Mononuclear cell (primary cell): ENCODE data around the gene HOXD10. TPM values are rescaled to one million over a fixed set of nuclear protein-coding genes. Genes with fewer than 3 reads are reported as not detected.

Source experiments
- H3K27me3 ChIP-seq: 2 replicates; pipeline ENCODE4 v1.6.0; 2011; ENCODE audit warnings: low read length, control low read depth; ENCODE audit not compliant: insufficient read depth
- H3K4me1 ChIP-seq: 2 replicates; pipeline ENCODE4 v1.5.1; 2011; ENCODE audit warnings: mild to moderate bottlenecking, low read length, control low read depth; ENCODE audit not compliant: insufficient read depth
- H3K4me3 ChIP-seq: 2 replicates; pipeline ENCODE4 v1.5.1; 2011; ENCODE audit warnings: mild to moderate bottlenecking, low read length, moderate library complexity
- H3K9me3 ChIP-seq: 2 replicates; pipeline ENCODE4 v1.5.1; 2011; ENCODE audit warnings: low read depth, mild to moderate bottlenecking, control low read depth, low read length
- total RNA-seq: library from RNA; depleted of rRNA; stranded (reverse); fragments of >200 nt; gene quantifications from one replicate; pipeline ENCODE4 v1.2.3, GENCODE V29; 2012

HOXD10 gene
- total RNA-seq, 1 donor, result not detected

DNA sequence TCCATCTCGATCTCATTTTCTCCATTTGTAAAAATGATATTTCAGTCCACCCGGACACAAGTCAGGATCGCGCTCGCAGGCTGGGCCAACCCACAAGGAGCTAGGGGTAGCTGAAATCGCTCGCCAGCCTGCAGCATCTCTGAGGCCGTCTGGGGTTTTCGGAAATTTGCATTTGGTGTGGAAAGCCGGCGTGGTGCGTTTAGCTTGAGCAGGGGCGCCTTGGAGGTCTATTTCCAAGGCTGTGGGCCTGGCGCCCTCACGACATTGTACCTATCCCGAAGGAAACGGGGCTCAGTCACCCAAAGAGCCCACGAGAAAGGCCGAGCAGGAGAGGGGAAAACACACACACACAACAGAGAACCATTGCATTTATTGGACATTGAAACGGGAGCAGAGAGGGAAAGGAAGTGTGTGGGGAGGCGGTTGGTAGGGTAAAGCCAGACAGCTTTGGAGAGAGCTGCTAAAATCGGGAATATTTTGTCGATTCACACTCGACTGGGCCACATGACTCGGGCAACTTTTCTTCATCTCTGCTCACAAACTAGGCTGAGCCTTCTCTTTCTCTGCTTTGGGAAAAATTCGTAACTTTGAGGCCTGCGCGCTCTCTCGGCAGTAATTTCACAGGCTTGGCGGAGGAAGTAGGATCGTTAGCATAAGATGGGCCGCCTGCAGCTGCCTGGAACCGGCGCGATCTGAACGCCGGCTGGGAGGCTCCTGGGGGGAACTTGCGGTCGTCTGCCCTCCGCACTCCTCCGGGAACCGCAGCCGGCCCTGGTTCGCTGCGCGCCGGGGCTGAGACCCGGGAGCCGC lies 11.8 kb downstream of the HOXD10 start:
- Histone ChIP-seq H3K27me3 (peaks cover 92% of the 10 kb centered on the region), H3K4me3 (no peak overlapping the region), H3K4me1 (peaks cover 23% of the 10 kb centered on the region), H3K9me3 (no peaks in the 10 kb centered on the region)

DNA sequence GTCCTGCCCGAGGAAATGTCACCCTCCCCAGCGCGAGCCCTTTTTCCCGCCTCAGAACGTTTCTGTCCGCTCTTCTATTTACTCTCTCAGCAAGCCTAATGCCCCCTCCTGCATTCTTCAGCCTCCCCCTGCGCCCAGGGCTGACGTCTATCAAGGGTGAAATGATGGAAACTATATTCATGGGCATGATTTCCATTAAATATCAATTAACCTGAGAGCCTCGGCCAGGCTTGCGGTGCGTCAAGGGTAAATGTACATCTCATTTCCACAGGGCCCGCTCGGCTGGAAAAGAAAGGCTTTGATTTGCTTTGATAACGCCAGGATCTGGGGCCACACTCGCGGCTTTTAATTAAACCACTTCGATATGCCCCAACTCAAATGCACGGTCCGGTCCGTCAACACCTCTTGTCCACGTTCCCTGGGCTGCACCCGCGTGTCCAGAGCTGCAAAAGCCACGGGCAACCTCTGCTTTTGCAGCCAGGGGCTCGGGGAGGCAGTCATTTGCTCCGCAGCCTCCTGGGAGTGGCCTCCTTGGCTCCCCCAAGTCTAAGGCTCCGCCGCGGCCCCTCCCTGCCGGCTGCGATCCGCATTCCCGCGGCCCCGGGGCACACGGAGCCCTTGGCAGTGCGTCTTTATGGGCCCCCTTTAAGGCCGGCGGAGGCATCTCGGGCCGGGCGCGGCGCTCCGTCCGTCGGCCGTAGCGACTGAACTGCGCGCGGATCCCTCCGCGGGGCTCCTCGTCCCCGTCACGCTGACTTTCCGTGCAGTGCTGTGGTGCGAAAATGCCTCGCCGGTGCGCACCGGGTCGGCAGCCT lies 12.6 kb downstream of the HOXD10 start, which contains the start of gene HOXD8:
Gene HOXD8, plus strand, starts transcription at position 724 of the 815 bp plus-strand sequence. CDS start 662 bp downstream, outside the sequence.
- peaks cover 23% of the 10 kb centered on the region for H3K4me1 ChIP-seq
- H3K4me3 ChIP-seq, result no peak within 1 kb of the TSS
- H3K9me3 ChIP-seq, result no peaks in the 10 kb centered on the region
- peaks cover 92% of the 10 kb centered on the region for H3K27me3 ChIP-seq

DNA sequence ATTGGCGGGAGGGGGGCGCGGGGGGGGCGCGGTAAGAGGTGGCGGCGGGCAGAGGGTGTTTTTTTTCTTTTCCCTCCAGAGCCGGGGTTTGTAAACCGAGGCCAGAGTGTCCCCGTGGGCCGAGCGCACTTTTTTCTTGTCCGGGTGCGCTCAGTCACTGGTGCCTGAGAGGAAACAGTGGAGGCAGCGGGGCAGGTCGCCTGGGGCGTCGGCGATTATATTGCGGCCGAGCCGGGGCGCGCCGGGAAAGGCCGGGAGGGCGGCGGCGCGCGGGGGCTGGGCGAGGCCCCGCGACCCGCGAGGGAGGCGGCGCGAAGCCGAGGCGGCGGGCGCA lies 13.2 kb downstream of the HOXD10 start:
- H3K27me3 ChIP-seq, result peaks cover 92% of the 10 kb centered on the region
- peaks cover 23% of the 10 kb centered on the region for H3K4me1 ChIP-seq
- H3K9me3 ChIP-seq, result no peaks in the 10 kb centered on the region
- H3K4me3 ChIP-seq, result no peak overlapping the region

DNA sequence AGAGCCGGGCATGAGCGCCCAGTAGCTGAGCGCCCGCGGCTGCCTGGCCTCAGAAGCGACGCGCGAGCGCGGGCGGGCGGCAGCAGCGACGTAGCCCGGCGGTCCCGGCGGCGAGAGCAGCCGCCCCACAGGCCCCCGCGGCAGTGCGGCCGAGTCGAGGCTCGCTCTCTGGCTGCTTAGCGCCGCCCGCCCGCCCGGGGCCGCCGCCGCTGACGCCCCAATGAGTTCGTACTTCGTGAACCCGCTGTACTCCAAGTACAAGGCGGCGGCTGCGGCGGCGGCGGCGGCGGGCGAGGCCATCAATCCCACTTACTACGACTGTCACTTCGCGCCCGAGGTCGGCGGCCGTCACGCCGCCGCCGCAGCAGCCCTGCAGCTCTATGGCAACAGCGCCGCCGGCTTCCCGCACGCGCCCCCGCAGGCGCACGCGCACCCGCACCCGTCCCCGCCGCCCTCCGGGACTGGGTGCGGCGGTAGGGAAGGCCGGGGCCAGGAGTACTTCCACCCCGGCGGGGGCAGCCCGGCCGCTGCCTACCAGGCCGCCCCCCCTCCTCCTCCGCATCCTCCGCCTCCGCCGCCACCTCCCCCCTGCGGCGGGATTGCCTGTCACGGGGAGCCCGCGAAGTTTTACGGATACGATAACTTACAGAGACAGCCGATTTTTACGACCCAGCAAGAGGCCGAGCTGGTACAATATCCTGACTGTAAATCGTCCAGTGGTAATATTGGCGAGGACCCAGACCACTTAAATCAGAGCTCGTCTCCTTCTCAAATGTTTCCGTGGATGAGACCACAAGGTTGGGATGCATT lies 13.8 kb downstream of the HOXD10 start:
- peaks cover 92% of the 10 kb centered on the region for H3K27me3 ChIP-seq
- H3K9me3 ChIP-seq, result no peaks in the 10 kb centered on the region
- H3K4me1 ChIP-seq, result peaks cover 23% of the 10 kb centered on the region
- H3K4me3 ChIP-seq, result no peak overlapping the region

DNA sequence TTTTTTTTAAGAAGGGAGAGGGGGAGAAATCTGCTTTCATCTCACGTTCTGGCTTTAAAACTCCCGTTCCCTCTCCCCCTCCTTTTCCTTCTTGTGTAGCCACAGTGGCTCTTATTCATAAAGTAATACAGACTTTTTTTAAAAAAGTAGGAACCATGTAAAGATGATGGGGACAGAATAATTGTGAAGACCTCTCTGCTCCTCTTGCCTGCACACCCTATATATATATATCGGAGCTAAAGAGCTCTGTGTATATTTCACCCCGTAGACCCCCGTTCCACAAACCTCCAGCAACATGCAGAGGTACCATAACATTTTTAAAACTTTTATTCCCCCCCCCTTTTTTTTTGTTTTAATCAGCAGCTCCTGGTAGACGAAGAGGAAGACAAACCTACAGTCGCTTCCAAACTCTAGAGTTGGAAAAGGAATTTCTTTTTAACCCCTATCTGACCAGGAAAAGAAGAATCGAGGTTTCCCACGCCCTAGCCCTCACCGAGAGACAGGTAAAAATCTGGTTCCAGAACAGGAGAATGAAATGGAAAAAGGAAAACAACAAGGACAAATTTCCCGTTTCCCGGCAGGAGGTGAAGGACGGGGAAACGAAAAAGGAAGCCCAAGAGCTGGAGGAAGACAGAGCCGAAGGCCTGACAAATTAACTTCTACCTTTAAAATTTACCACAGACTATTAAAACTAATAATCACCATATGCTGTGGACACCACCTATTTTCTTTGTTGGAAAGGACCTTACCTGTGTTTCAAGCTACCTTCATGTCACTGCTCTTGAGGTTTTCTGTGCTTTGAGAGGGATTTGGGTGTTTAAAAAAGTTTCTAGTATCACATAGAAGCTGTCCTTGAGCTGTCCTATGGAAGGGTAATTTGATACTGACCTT lies 14.6 kb downstream of the HOXD10 start:
- H3K9me3 ChIP-seq, result no peaks in the 10 kb centered on the region
- H3K4me3 ChIP-seq, result no peak overlapping the region
- H3K27me3 ChIP-seq, result peaks cover 92% of the 10 kb centered on the region
- H3K4me1 ChIP-seq, result peaks cover 24% of the 10 kb centered on the region

DNA sequence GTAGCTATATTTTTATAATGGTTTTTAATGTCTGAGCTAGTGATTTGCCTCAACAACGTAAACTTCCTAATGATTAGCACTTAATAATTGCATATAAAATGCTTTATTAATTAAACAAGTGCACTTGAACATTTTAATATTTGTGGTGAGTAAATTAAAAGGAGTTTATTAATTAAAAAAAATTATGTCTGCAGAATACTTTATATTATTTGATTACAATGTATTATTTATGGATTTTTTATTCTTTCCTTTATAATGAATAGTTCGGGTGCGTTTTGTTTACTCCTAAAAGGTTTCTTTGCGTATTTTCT lies 15.2 kb downstream of the HOXD10 start:
- H3K9me3 ChIP-seq, result no peaks in the 10 kb centered on the region
- H3K4me1 ChIP-seq, result peaks cover 29% of the 10 kb centered on the region
- no peak overlapping the region for H3K4me3 ChIP-seq
- peaks cover 92% of the 10 kb centered on the region for H3K27me3 ChIP-seq

DNA sequence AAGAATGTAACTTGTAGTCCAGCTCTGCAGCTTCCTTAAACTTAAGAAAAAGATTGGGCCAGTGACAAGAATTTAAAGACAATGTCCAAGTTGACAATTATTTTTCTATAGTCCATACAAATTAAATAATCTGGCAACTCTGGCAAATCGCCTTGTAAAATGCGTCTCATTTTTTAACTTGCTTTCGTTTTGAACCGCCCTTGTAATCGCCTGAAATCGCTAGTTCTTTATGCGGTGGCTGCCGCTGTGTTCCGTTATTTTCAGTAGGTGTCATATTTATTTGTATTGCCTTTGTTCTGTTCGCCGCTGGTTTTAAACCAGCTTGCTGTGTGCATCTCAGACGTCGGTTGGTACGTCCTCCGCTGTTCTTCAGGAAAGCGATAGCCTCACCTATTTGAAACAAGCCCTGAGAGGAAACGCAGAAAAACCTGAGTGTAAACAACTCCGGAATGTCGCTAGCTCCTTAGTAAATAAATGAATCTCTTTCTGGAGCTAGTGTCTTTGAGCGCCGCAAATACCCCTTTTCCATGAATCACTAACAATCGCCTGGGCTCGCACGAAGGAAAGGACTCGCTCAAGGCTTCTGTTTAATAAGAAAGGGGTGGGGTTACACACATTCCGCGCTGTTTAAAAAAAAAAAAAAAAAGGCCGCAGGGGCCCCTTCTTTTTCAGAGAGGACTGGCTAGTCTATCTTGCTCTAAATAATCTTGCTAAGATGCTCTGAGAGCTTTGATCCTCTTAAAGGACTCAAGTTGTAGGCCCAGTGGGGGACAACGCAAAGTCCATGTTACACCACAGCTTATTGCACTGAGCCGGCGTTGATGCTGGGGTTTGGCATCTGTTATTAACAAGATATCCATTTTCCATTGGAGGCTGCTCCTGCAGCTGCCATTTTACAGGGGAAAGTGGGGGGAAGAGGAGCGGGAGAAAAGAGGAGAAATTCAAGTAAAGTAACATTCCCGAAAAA lies 15.9 kb downstream of the HOXD10 start:
- H3K4me1 ChIP-seq, result peaks cover 30% of the 10 kb centered on the region
- H3K27me3 ChIP-seq, result peaks cover 92% of the 10 kb centered on the region
- no peaks in the 10 kb centered on the region for H3K9me3 ChIP-seq
- H3K4me3 ChIP-seq, result no peak overlapping the region

DNA sequence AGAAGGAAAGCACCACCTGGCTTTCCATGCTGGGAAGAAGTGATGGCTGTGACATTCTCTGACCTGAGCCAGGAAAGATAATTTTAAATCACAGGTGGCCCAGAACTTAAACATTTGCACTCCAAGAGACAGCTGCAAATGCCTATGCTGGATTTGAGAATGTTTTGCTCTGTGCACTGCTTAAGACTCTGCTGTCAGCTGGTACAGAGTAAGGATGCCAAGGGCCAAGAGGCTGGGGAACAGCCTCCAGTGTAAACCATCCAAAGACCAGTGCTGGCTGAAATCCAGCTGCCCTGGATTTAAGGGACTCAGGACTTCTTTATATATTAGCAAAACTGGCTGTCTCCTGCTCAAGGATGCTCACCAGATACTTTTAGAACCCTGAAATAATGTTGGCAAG lies 16.8 kb downstream of the HOXD10 start:
- Histone ChIP-seq H3K9me3 (no peaks in the 10 kb centered on the region), H3K4me1 (peaks cover 30% of the 10 kb centered on the region), H3K27me3 (peaks cover 92% of the 10 kb centered on the region), H3K4me3 (no peak overlapping the region)

DNA sequence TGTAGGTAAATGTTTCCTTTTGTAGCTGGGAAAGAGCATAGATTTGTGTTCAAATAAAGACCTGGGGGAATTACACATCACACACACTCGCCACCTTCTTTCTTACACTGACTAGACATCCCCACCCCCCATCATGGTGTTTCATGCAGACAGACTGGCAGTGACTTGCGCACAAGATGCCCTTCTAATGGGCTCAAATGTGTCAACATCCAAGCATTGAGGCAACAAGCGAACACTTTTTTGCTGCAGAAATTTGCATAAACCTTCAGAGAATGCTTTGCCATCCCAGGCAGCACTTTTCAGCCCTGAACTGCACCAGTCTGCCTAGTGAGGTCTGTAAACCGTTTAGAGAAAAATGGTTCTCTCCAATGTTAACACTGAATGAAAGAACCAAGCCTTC lies 17.5 kb downstream of the HOXD10 start:
- H3K4me3 ChIP-seq, result no peak overlapping the region
- peaks cover 92% of the 10 kb centered on the region for H3K27me3 ChIP-seq
- peaks cover 27% of the 10 kb centered on the region for H3K4me1 ChIP-seq
- no peaks in the 10 kb centered on the region for H3K9me3 ChIP-seq

DNA sequence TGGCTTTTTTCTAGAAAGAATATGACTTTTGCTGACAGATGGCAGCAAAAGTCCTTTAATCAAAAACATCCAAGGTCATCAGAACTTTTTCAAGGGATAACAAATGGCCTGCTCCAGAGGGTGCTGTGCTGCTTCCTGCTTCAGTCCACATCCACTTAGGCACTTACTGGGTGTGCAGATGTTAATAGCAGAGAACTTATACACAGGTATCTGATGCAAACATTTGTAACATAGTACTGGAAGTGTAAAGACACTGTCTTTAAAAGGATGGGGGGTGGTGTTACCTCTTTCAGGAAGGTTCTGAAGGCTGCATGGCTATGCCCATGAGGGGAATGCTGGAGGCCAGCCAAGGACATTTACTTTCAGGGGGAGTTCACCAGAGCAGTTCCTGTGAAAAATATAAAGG lies 18.5 kb downstream of the HOXD10 start:
- H3K9me3 ChIP-seq, result no peaks in the 10 kb centered on the region
- H3K27me3 ChIP-seq, result peaks cover 96% of the 10 kb centered on the region
- H3K4me1 ChIP-seq, result peaks cover 23% of the 10 kb centered on the region

DNA sequence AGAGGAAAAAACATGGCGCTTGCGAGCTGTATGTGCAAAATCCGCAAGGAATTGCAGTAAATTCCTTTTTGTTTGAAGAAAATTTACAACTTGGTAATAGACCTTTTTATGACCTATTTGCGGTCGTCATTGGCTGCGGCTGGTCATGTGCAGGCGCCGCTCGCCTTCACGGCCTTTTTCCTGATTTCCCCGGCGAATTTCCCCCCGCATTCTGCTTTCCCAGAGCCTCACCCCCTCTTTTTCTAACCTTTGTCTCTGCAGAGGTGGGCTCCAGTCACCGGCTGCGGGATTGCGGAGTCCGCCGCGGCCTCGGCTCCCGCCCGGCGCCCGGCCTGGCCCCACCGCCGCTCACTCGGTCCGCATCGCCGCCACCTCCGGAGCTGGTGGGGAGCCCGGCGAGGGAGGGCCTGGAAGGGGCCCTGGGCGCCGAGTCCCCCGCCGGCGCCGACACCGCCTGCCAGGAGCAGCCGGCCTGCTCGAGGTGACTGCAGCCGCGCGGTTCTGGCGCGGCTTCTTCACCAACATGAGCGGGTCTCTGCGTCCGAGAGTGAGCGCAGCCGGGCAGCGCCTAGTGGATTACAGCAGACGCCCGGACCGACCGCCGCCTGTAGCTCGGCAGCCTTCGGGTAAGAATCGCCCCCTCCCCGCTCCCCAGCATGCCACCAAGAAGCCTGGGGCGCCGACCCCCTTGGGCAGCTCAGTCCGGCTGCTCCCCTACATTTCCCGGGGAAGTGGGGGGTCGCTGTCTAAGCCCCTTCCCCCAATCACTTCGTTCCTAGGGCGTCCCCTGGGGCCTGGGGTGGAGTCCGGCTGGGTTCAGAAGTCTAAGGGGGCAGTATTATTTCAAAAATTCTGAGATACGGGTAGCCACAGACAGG lies 20.0 kb downstream of the HOXD10 start:
- peaks cover 25% of the 10 kb centered on the region for H3K4me1 ChIP-seq
- peaks cover 99% of the 10 kb centered on the region for H3K27me3 ChIP-seq
- no peak overlapping the region for H3K4me3 ChIP-seq
- H3K9me3 ChIP-seq, result no peaks in the 10 kb centered on the region

More for the DNA sequence above, 18.5 kb downstream of the HOXD10 start:
- H3K4me3 ChIP-seq, result no peak overlapping the region

DNA sequence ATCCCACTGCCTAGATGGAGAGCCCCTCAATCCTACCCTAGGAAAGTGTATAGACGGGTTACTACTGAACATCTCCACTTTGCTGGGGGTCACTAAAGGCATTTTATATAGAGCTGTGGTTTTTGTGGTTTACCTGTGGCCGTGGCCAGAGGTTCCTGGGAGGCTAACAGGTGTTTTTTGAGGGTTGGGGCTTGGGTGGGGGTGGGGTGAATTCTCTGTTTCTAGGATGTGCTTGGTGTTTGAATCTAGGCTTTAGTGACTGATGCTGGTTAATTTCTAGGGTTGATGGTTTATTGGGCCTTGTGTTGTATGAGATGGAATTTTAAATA lies 20.6 kb downstream of the HOXD10 start:
- Histone ChIP-seq H3K9me3 (no peaks in the 10 kb centered on the region), H3K4me1 (peaks cover 25% of the 10 kb centered on the region), H3K4me3 (no peak overlapping the region), H3K27me3 (peaks cover 99% of the 10 kb centered on the region)

DNA sequence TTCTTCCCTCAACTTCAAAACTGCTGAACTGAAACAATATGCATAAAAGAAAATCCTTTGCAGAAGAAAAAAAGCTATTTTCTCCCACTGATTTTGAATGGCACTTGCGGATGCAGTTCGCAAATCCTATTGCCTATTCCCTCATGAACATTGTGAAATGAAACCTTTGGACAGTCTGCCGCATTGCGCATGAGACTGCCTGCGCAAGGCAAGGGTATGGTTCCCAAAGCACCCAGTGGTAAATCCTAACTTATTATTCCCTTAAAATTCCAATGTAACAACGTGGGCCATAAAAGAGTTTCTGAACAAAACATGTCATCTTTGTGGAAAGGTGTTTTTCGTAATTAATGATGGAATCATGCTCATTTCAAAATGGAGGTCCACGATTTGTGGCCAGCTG lies 21.3 kb downstream of the HOXD10 start:
- Histone ChIP-seq H3K27me3 (peaks cover 99% of the 10 kb centered on the region), H3K4me1 (peaks cover 18% of the 10 kb centered on the region), H3K4me3 (no peak overlapping the region), H3K9me3 (no peaks in the 10 kb centered on the region)
